ENCODE measurements around the gene TWNK.

- TF ChIP-seq GATA2 (IDR thresholded peaks at IDR 0.05; ENCODE audit: low read depth, low read length) (no peak), GATA3 (IDR thresholded peaks at IDR 0.05; ENCODE audit: low read depth, low read length) (no peak)
Observed at GRCh38 chr10:100997360-100998182, 10.2 kb downstream of the TWNK start.
